Measurements from ENCODE around the gene NANOS2. TPM values are rescaled to one million over a fixed set of nuclear protein-coding genes. Genes with fewer than 3 reads are reported as not detected.
A peak's percentile ranks its signal among the peaks of the same experiment; 100 is the strongest.

NANOS2 gene
- total and polyA plus RNA-seq, 2 of the 13 experiments (the other 11 are each of a cell fraction or from before 2014, with no cell fraction given): not detected

DNA sequence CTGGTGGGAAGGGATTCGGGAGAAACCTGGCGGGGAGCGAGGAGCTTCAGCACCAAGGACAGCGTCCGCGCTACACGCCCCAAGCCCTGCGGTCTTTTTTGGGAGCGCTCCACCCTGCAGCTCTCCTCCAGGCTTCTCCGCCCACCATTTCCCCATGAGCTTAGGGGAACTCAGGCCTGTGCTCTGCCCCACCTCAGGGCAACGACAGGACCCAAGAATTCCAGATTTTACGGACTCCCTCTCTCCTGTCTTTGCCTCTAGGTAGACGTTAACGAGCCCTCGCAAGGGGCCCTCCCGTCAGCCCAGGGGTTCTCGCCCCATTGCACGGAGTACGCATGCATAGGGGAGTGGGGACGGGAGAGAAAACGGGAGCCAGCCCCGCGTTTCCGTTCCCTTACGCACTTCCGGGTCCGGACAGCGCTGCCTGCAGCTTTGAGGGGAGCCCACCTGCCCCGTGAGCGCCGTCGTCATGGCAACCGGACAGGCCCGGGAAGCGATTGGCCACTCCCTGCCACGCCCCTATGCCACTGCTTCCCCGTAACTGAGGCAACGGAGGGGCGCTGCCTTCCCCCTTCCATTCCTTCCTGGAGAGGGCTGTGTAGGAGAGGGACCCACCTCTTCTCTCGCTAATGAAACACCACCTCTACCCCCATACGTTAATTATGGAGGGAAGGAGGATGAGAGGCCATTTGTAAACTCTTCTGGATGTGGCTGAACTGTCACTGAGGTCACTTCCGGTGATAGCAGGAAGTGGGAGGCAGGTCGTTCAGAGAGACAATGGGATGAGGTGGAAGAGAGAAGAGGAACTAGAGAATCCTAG, 38.3 kb upstream of the NANOS2 start (continued):
- TF ChIP-seq NRL (CRISPR knock-in tag; IDR thresholded peaks at IDR 0.05; ENCODE audit: borderline replicate concordance) (peak; percentile 33; the same call in 1 of the 2 replicates), ZKSCAN5 (CRISPR knock-in tag; IDR thresholded peaks at IDR 0.05) (no peak), ZNF326 (CRISPR knock-in tag; IDR thresholded peaks at IDR 0.05; ENCODE audit: borderline replicate concordance) (no peak), ZBTB38 (CRISPR knock-in tag; IDR thresholded peaks at IDR 0.05) (peak; percentile 48; the same call in 1 of the 2 replicates), BCL6 (CRISPR knock-in tag; IDR thresholded peaks at IDR 0.05) (0 out of 2 replicates have a peak, but pooled peaks have one; percentile 15), ZNF20 (CRISPR knock-in tag; IDR thresholded peaks at IDR 0.05) (no peak), MTF1 (CRISPR knock-in tag; IDR thresholded peaks at IDR 0.05) (no peak), SP1 (IDR thresholded peaks at IDR 0.05) (no peak), SP1 (CRISPR knock-in tag; IDR thresholded peaks at IDR 0.05) (no peak), ZNF207 (IDR thresholded peaks at IDR 0.05; ENCODE audit: borderline replicate concordance) (no peak), ZNF331 (CRISPR knock-in tag; IDR thresholded peaks at IDR 0.05) (peak; percentile 68), ERF (CRISPR knock-in tag; IDR thresholded peaks at IDR 0.05) (0 out of 2 replicates have a peak, but pooled peaks have one; percentile 63), ZNF678 (CRISPR knock-in tag; IDR thresholded peaks at IDR 0.05) (no peak), HIVEP1 (CRISPR knock-in tag; IDR thresholded peaks at IDR 0.05) (no peak), EEA1 (CRISPR knock-in tag; IDR thresholded peaks at IDR 0.05; ENCODE audit: borderline replicate concordance) (no peak), FOXK1 (CRISPR knock-in tag; IDR thresholded peaks at IDR 0.05; ENCODE audit: borderline replicate concordance, low read depth) (peak; percentile 45; the same call in 1 of the 2 replicates), RFX3 (CRISPR knock-in tag; IDR thresholded peaks at IDR 0.05) (no peak), SIN3A (IDR thresholded peaks at IDR 0.05; ENCODE audit: borderline replicate concordance, low read depth, low read length) (no peak), ZNF24 (IDR thresholded peaks at IDR 0.05) (no peak), SALL1 (CRISPR knock-in tag; IDR thresholded peaks at IDR 0.05) (peak; percentile 75), TGIF2 (CRISPR knock-in tag; IDR thresholded peaks at IDR 0.05) (peak; percentile 65; the same call in 1 of the 2 replicates), WIZ (CRISPR knock-in tag; IDR thresholded peaks at IDR 0.05) (peak; percentile 92)
- TF ChIP-seq, protein P1, sequence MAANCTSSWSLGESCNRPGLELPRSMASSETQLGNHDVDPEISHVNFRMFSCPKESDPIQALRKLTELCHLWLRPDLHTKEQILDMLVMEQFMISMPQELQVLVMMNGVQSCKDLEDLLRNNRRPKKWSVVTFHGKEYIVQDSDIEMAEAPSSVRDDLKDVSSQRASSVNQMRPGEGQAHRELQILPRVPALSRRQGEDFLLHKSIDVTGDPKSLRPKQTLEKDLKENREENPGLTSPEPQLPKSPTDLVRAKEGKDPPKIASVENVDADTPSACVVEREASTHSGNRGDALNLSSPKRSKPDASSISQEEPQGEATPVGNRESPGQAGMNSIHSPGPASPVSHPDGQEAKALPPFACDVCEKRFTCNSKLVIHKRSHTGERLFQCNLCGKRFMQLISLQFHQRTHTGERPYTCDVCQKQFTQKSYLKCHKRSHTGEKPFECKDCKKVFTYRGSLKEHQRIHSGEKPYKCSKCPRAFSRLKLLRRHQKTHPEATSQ (CRISPR knock-in tag; IDR thresholded peaks at IDR 0.05; ENCODE audit: borderline replicate concordance): peak; percentile 53; the same call in 1 of the 2 replicates
- TF ChIP-seq, protein P2, sequence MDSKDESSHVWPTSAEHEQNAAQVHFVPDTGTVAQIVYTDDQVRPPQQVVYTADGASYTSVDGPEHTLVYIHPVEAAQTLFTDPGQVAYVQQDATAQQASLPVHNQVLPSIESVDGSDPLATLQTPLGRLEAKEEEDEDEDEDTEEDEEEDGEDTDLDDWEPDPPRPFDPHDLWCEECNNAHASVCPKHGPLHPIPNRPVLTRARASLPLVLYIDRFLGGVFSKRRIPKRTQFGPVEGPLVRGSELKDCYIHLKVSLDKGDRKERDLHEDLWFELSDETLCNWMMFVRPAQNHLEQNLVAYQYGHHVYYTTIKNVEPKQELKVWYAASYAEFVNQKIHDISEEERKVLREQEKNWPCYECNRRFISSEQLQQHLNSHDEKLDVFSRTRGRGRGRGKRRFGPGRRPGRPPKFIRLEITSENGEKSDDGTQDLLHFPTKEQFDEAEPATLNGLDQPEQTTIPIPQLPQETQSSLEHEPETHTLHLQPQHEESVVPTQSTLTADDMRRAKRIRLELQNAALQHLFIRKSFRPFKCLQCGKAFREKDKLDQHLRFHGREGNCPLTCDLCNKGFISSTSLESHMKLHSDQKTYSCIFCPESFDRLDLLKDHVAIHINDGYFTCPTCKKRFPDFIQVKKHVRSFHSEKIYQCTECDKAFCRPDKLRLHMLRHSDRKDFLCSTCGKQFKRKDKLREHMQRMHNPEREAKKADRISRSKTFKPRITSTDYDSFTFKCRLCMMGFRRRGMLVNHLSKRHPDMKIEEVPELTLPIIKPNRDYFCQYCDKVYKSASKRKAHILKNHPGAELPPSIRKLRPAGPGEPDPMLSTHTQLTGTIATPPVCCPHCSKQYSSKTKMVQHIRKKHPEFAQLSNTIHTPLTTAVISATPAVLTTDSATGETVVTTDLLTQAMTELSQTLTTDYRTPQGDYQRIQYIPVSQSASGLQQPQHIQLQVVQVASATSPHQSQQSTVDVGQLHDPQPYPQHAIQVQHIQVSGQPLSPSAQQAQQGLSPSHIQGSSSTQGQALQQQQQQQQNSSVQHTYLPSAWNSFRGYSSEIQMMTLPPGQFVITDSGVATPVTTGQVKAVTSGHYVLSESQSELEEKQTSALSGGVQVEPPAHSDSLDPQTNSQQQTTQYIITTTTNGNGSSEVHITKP (CRISPR knock-in tag; IDR thresholded peaks at IDR 0.05; ENCODE audit: low read depth): no peak
- TF ChIP-seq, protein P3, sequence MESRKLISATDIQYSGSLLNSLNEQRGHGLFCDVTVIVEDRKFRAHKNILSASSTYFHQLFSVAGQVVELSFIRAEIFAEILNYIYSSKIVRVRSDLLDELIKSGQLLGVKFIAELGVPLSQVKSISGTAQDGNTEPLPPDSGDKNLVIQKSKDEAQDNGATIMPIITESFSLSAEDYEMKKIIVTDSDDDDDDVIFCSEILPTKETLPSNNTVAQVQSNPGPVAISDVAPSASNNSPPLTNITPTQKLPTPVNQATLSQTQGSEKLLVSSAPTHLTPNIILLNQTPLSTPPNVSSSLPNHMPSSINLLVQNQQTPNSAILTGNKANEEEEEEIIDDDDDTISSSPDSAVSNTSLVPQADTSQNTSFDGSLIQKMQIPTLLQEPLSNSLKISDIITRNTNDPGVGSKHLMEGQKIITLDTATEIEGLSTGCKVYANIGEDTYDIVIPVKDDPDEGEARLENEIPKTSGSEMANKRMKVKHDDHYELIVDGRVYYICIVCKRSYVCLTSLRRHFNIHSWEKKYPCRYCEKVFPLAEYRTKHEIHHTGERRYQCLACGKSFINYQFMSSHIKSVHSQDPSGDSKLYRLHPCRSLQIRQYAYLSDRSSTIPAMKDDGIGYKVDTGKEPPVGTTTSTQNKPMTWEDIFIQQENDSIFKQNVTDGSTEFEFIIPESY (CRISPR knock-in tag; IDR thresholded peaks at IDR 0.05): peak; percentile 77; the same call in 1 of the 2 replicates

Measured in HepG2 (cell line).